ENCODE data around the gene CLDN7.

GRCh38 chr17:7250695-7251627 lies 11.3 kb downstream of the CLDN7 start:
- TF ChIP-seq, protein P1, sequence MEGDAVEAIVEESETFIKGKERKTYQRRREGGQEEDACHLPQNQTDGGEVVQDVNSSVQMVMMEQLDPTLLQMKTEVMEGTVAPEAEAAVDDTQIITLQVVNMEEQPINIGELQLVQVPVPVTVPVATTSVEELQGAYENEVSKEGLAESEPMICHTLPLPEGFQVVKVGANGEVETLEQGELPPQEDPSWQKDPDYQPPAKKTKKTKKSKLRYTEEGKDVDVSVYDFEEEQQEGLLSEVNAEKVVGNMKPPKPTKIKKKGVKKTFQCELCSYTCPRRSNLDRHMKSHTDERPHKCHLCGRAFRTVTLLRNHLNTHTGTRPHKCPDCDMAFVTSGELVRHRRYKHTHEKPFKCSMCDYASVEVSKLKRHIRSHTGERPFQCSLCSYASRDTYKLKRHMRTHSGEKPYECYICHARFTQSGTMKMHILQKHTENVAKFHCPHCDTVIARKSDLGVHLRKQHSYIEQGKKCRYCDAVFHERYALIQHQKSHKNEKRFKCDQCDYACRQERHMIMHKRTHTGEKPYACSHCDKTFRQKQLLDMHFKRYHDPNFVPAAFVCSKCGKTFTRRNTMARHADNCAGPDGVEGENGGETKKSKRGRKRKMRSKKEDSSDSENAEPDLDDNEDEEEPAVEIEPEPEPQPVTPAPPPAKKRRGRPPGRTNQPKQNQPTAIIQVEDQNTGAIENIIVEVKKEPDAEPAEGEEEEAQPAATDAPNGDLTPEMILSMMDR (conservative IDR thresholded peaks at IDR 0.05; ENCODE audit: low read length): no peak
- TF ChIP-seq EZH2phosphoT487 (IDR thresholded peaks at IDR 0.05; ENCODE audit: borderline replicate concordance, low read depth, low read length): no peak
